Brain microvascular endothelial cell (primary cell): ENCODE data around the gene ITPK1.

Experiments
- DNase-seq: peaks from one replicate; pipeline ENCODE4 v3.0.0-alpha.2; 2020
- H3K27ac ChIP-seq: fragments of 250-450 bp; sonication (Bioruptor Pico); 2 replicates; pipeline ENCODE4 v1.5.1; 2020; ENCODE audit warnings: mild to moderate bottlenecking, moderate library complexity
- H3K27me3 ChIP-seq: fragments of 250-450 bp; sonication (Bioruptor Pico); replicated peaks from 2 replicates; pipeline ENCODE4 v1.5.1; 2020; ENCODE audit warnings: mild to moderate bottlenecking
- H3K36me3 ChIP-seq: fragments of 250-450 bp; sonication (Bioruptor Pico); replicated peaks from 2 replicates; pipeline ENCODE4 v1.5.1; 2020; ENCODE audit warnings: mild to moderate bottlenecking
- H3K4me3 ChIP-seq: 2 replicates; pipeline ENCODE4 v1.5.1; 2011; ENCODE audit warnings: low read depth, mild to moderate bottlenecking, control low read depth, low read length, moderate library complexity
- CTCF ChIP-seq: IDR thresholded peaks from 2 replicates; pipeline ENCODE4 v1.5.1; 2011; ENCODE audit warnings: low read depth, mild to moderate bottlenecking, moderate library complexity, low read length, control low read depth, inconsistent platforms; ENCODE audit errors: missing control alignments
- in situ Hi-C: cut with HindIII; loops from 2 replicates; pipeline ENCODE4 v1.10.0; 2017; ENCODE audit warnings: low sequenced_read_pairs, low pct_ligation_motif_present

Gene ITPK1

DNA sequence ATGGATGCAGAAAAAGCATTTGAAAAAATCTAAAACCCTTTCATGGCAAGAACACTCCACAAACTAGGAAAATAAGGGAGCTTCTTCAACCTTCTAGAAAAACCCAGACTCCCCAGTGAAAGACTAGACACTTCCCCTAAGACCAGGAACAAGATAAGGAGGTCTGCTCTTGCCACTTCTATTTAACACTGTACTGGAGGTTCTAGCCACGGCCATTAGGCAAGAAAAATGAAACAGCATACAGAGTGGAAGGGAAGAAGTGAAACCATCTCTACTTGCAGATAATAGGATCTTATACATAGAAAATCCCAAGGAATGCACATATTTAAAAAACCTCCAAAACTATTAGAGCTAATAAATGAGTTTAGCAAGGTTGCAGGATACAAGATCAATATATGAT, 150.4 kb downstream of the ITPK1 start:
- no peak overlapping the region for H3K4me3 ChIP-seq
- H3K36me3 ChIP-seq, result no peaks in the 10 kb centered on the region
- DNase-seq, result no peak
- H3K27ac ChIP-seq, result no peak overlapping the region
- no peaks in the 10 kb centered on the region for H3K27me3 ChIP-seq
- in situ Hi-C loops, result no loop called here
- TF ChIP-seq CTCF, result no peak

GRCh38 chr14:92964124-92965109, 151.3 kb downstream of the ITPK1 start:
- Histone ChIP-seq H3K27ac (no peak overlapping the region), H3K36me3 (no peaks in the 10 kb centered on the region), H3K4me3 (no peak overlapping the region), H3K27me3 (no peaks in the 10 kb centered on the region)
- TF ChIP-seq CTCF, result no peak
- DNase-seq, result no peak
- in situ Hi-C loops, result no loop called here

- Histone ChIP-seq H3K4me3 (no peak overlapping the region), H3K36me3 (no peaks in the 10 kb centered on the region), H3K27ac (no peak overlapping the region), H3K27me3 (no peaks in the 10 kb centered on the region)
- no peak for TF ChIP-seq CTCF
- DNase-seq, result no peak
- in situ Hi-C loops, result no loop called here
These were observed 152.2 kb downstream of the ITPK1 start for GRCh38 chr14:92963301-92964123.

DNA sequence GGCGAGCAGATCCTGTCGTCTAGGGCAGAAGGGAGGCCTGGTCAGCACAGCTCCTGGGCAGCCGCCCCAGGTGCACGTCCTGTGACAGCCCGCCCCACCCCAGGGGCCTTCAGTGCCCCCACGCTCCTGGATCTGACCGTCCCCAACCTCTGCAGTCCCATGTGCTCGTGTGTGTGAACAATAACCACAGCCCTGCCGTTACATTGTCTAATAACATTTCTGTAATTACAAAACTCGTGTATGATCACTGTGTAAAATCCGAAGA, 153.0 kb downstream of the ITPK1 start:
- Histone ChIP-seq H3K4me3 (no peak overlapping the region), H3K27ac (no peak overlapping the region), H3K36me3 (no peaks in the 10 kb centered on the region), H3K27me3 (no peaks in the 10 kb centered on the region)
- in situ Hi-C loops, result no loop called here
- TF ChIP-seq CTCF, result no peak
- DNase-seq, result no peak

GRCh38 chr14:92962031-92962830, 153.5 kb downstream of the ITPK1 start:
- Histone ChIP-seq H3K36me3 (no peaks in the 10 kb centered on the region), H3K27me3 (no peaks in the 10 kb centered on the region), H3K4me3 (no peak overlapping the region), H3K27ac (no peak overlapping the region)
- in situ Hi-C loops, result no loop called here
- no peak for TF ChIP-seq CTCF
- DNase-seq, result no peak
